22Rv1 (cell line): ENCODE measurements around the gene GLB1L3.

Source experiments
- ZFX ChIP-seq: fragments of 450-650 bp; IDR thresholded peaks from 2 replicates; pipeline ENCODE4 v1.6.1; 2017; ENCODE audit warnings: antibody characterized with exemption, borderline replicate concordance
- TF ChIP-seq, protein P1 (sequence below): fragments of 450-650 bp; IDR thresholded peaks from 2 replicates; pipeline ENCODE4 v1.5.1; 2017; ENCODE audit warnings: mild to moderate bottlenecking

GRCh38 chr11:134276396-134277182, 410 bp downstream of the GLB1L3 start:
- TF ChIP-seq, protein P1, sequence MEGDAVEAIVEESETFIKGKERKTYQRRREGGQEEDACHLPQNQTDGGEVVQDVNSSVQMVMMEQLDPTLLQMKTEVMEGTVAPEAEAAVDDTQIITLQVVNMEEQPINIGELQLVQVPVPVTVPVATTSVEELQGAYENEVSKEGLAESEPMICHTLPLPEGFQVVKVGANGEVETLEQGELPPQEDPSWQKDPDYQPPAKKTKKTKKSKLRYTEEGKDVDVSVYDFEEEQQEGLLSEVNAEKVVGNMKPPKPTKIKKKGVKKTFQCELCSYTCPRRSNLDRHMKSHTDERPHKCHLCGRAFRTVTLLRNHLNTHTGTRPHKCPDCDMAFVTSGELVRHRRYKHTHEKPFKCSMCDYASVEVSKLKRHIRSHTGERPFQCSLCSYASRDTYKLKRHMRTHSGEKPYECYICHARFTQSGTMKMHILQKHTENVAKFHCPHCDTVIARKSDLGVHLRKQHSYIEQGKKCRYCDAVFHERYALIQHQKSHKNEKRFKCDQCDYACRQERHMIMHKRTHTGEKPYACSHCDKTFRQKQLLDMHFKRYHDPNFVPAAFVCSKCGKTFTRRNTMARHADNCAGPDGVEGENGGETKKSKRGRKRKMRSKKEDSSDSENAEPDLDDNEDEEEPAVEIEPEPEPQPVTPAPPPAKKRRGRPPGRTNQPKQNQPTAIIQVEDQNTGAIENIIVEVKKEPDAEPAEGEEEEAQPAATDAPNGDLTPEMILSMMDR, result no peak
- TF ChIP-seq ZFX, result no peak
